A549 treated with RU486 at 1 μM for 4 hours (cell line): Measurements from ENCODE around the gene WDR93. TPM values are rescaled to one million over a fixed set of nuclear protein-coding genes. Genes with fewer than 3 reads are reported as not detected.

Source experiments
- total RNA-seq: library from RNA; stranded (reverse); fragments of 200-300 nt; extraction: Qiagen RNA extraction; gene quantifications from 5 replicates; pipeline ENCODE4 v1.2.3, GENCODE V29; 2022; ENCODE audit warnings: low read depth

WDR93 gene
- total RNA-seq = 0.15 to 0.17 TPM (median 0.15 TPM) in 3 of 5 replicates, not detected in the others

GRCh38 chr15:89690276-89691218, at the start of gene WDR93, which contains the start of gene PEX11A:
Gene WDR93, plus strand, starts transcription at chr15:89690811. Its CDS starts 10,936 bp downstream, at chr15:89701747.
Gene PEX11A, minus strand, starts transcription at chr15:89690754. Its CDS starts 122 bp downstream, at chr15:89690632.

GRCh38 chr15:89654847-89655805, 35.5 kb upstream of the WDR93 start, which contains the start of gene KIF7:
Gene KIF7, minus strand, starts transcription at chr15:89655467. Its CDS starts 2,537 bp downstream, at chr15:89652930.

GRCh38 chr15:89679212-89679611, 11.4 kb upstream of the WDR93 start, which contains the start of gene PLIN1:
Gene PLIN1, minus strand, starts transcription at chr15:89679367. Its CDS starts 1,878 bp downstream, at chr15:89677489.

GRCh38 chr15:89750560-89751542, 60.2 kb downstream of the WDR93 start, which contains the start of gene MESP1:
Gene MESP1, minus strand, starts transcription at chr15:89751249. Its CDS starts 18 bp downstream, at chr15:89751231.

GRCh38 chr15:89776274-89777072, 85.9 kb downstream of the WDR93 start, which contains the start of gene MESP2:
Gene MESP2, plus strand, starts transcription at chr15:89776332. Its CDS starts 26 bp downstream, at chr15:89776358.

Other genes with a start within 250 kb of the WDR93 start
- 30.6 to 43.6 TPM (median 33.0 TPM) in 5 replicates for gene RHCG, start 194.2 kb upstream of the WDR93 start, total RNA-seq
- 10.8 to 14.5 TPM (median 13.7 TPM) in 5 replicates for gene TICRR, start 115.3 kb upstream of the WDR93 start, total RNA-seq
- gene KIF7, start 35.3 kb upstream of the WDR93 start, total RNA-seq = 3.1 to 5.7 TPM (median 3.9 TPM) in 5 replicates
- gene PLIN1, start 11.4 kb upstream of the WDR93 start, total RNA-seq = 0.06 to 0.09 TPM (median 0.07 TPM) in 3 of 5 replicates, not detected in the others
- 6.3 to 7.4 TPM (median 6.9 TPM) in 5 replicates for gene PEX11A, start 57 bp upstream of the WDR93 start, total RNA-seq
- gene MESP1, start 60.4 kb downstream of the WDR93 start, total RNA-seq = 2.1 to 6.8 TPM (median 6.1 TPM) in 5 replicates
- 0.26 to 0.67 TPM (median 0.42 TPM) in 5 replicates for gene MESP2, start 85.5 kb downstream of the WDR93 start, total RNA-seq
- 29.5 to 36.6 TPM (median 36.3 TPM) in 5 replicates for gene ANPEP, start 124.0 kb downstream of the WDR93 start, total RNA-seq
- 33.2 to 83.7 TPM (median 43.5 TPM) in 5 replicates for gene AP3S2, start 203.2 kb downstream of the WDR93 start, total RNA-seq
- 8.9 to 12.6 TPM (median 12.2 TPM) in 5 replicates for gene ARPIN, start 222.1 kb downstream of the WDR93 start, total RNA-seq